Measurements from ENCODE around the gene ANO6. TPM values are rescaled to one million over a fixed set of nuclear protein-coding genes. Genes with fewer than 3 reads are reported as not detected.

ANO6 gene
- polyA plus RNA-seq, 2 donors = 2.6 to 6.9 TPM

Other genes starting within 250 kb of the ANO6 start
- gene DBX2, start 165.0 kb upstream of the ANO6 start, polyA plus RNA-seq = under 1 TPM in 1 of 2 donors, not detected in 1; 0.01 TPM

Data from esophagus (tissue), 2 donors.